GM12865 (cell line): ENCODE results near the gene MKX.
A peak's percentile ranks its signal among the peaks of the same experiment; 100 is the strongest.

Experiments used
- DNase-seq: peaks from one replicate; pipeline ENCODE4 v3.0.0; 2010; ENCODE audit warnings: low read depth
- H3K4me3 ChIP-seq: 2 replicates; pipeline ENCODE4 v1.5.1; 2011; ENCODE audit warnings: mild to moderate bottlenecking, low read depth, low read length, control low read depth
- TF ChIP-seq, protein P1 (sequence below): IDR thresholded peaks from 2 replicates; pipeline ENCODE4 v1.5.1; 2011; ENCODE audit warnings: low read length, control low read depth, low read depth, inconsistent platforms; ENCODE audit not compliant: insufficient read depth; ENCODE audit errors: missing control alignments

Gene MKX

DNA sequence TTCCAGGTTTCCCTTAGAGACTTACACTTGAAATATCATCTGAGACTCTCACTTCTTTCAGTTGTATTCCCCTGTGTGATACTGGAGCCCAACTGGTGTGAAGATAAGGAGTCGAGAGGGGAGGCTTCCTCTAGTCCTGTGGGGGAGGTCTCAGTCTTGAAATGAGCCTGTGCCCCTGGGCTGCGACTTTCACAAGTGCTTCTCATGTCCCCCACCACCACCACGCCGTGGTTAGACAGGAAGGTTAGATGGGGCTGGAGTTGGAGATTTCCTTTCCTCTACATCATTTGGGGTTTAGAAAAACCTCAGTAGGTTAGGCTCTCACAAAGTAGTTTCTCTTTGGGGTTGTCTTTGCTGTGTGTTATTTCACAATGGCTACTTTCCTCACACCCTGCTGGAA, 25.6 kb upstream of the MKX start:
- DNase-seq: peak; percentile 5
- TF ChIP-seq, protein P1, sequence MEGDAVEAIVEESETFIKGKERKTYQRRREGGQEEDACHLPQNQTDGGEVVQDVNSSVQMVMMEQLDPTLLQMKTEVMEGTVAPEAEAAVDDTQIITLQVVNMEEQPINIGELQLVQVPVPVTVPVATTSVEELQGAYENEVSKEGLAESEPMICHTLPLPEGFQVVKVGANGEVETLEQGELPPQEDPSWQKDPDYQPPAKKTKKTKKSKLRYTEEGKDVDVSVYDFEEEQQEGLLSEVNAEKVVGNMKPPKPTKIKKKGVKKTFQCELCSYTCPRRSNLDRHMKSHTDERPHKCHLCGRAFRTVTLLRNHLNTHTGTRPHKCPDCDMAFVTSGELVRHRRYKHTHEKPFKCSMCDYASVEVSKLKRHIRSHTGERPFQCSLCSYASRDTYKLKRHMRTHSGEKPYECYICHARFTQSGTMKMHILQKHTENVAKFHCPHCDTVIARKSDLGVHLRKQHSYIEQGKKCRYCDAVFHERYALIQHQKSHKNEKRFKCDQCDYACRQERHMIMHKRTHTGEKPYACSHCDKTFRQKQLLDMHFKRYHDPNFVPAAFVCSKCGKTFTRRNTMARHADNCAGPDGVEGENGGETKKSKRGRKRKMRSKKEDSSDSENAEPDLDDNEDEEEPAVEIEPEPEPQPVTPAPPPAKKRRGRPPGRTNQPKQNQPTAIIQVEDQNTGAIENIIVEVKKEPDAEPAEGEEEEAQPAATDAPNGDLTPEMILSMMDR: no peak
- H3K4me3 ChIP-seq: no peak overlapping the region

DNA sequence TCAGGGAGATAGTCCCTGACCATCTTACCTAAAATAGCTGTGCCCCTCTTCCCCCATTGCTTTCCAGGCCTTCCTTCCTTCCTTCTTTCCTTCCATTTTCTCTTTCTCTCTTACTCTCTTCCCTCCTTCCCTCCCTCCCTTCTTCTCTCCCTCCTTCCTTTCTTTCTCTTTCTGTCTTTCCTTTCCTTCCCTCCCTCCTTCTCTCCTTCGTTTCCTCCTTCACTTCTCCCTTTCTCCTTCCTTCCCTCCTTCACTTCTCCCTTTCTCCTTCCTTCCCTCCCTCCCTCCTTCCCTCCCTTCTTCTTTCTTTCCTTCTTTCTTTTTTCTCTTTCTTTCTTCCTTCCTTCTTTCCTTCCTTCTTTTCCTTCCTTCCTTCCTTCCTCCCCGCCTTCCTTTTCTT, 24.6 kb upstream of the MKX start:
- TF ChIP-seq, protein P1: no peak
- no peak overlapping the region for H3K4me3 ChIP-seq
- DNase-seq: no peak

DNA sequence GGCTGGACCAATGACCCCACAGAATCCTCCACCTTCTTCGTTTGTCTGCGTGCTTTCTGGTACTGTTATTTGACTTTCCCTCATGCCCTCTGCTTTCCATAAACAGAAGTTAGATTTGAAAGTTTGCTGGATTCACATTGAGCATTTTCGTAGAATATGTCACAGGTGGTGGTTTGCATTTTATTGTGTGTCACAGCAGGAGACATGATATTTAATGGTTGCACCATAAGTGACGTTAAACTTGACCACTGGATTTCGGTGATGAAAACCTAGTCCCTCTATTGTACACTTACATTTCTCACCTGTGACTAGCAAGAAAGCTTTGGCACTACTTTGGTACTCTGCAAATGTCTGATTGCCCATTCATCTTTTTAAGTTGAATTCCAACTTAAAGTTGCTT, 15.2 kb upstream of the MKX start:
- H3K4me3 ChIP-seq: no peak overlapping the region
- TF ChIP-seq, protein P1: no peak
- DNase-seq: no peak

DNA sequence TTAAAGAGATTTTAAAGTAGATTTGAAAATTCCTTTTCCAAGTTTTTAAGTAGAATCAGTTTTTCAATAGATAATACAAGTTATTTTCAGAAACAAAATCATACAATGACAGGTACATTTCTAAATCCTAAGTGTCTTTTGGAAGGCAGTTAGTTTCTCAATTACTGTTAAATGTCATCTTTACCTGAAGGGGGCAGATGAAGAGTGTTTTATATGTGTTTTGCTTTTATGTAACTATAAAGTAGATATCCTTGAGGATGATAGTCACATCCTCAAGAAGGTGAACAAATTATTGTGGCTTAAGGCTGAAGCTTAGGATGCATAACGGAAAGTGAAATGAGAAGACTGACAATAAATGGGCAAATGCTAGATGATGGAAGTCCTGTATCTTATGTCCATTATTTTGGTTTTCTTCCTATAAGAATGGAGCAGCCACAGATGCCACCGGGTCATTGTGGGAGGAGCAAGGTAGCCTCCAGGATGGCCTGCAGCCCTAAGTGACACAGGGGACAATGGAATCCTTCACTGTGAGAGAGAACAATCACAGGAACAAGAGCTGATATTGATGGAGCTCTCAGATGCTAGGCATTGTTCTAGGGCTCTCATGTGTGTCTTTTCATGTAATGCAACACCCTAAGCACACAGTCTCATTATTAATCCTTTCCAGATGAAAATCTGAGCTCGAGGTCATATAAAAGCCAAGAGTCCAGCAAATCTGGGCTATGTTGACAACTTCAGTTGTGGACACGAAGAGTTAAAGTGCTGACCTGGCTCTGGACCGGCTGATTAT, 14.1 kb upstream of the MKX start:
- DNase-seq: no peak
- TF ChIP-seq, protein P1: no peak
- no peak overlapping the region for H3K4me3 ChIP-seq

DNA sequence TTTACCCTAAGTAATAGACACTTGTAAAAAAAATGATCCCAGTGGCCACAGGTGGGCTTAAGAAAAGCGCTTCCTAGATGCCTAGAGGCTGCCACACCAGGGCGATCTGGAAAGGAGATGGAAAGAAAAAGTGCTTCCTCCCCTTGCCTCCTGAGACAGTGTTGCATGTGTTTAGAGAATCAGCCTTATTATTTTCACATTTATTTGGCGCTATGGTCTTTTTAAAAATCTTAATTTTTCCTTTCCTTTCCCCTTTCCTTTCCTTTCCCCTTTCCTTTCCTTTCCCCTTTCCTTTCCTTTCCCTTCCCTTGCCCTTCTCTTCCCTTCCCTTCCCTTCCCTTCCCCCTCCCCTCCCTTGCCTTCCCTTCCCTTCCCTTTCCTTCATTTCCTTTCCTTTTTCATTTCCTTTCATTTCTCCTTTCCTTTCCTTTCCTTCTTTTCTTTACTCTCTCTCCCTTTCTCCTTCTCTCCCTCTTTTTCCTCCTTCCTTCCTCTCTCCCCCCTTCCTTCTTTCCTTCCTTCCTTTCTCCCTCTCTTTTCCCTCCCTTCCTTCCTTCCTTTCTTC, 7.1 kb upstream of the MKX start:
- no peak overlapping the region for H3K4me3 ChIP-seq
- TF ChIP-seq, protein P1: no peak
- no peak for DNase-seq

DNA sequence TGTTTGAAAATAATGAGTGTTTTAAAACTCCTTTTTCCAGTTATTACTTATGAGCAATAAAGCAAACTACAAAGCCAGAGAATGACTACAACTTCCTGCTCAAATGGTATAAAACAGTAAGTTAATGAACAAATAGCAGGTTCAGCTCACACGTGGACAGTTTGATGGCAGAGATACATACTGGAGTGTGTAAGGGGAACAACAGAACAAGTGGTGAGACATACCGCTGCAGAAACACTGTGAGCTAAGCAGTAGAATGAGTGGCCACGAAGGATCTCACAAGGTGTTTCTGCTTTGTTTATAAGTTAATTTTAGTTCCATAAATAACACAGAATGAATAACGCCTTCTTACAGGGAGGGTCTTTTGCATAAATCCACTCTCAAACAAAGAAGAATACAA, 3.0 kb upstream of the MKX start:
- TF ChIP-seq, protein P1: no peak
- no peak for DNase-seq
- H3K4me3 ChIP-seq: no peak overlapping the region

DNA sequence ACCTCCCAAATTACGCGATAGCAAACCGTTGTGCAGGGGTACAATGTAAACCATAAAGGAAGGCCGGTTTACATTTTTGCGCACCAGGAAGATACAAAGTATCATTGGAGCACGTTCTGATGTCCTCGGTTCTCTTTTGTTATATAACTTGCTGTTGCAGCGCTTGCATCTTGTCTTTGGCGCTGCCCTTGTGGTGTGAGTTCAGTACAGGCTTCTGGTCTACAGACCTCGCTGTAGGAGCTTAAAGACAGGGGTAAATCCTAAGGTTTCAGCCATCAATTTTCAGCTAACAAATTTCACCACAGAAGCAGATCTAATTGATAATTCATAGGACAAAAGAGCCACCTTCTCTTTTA, 1.5 kb upstream of the MKX start:
- TF ChIP-seq, protein P1: no peak
- no peak overlapping the region for H3K4me3 ChIP-seq
- no peak for DNase-seq
